Fibroblast of mammary gland (primary cell): ENCODE data around the gene SNCG.

Source experiments
- DNase-seq: peaks from one replicate; pipeline ENCODE4 v3.0.0-alpha.2; 2010; ENCODE audit warnings: low read depth
- H3K4me3 ChIP-seq: 2 replicates; pipeline ENCODE4 v1.5.1; 2011; ENCODE audit warnings: low read depth, mild to moderate bottlenecking, low read length, moderate library complexity; ENCODE audit not compliant: control insufficient read depth
- CTCF ChIP-seq: conservative IDR thresholded peaks from 2 replicates; pipeline ENCODE4 v1.5.1; 2011; ENCODE audit warnings: low read depth, low read length, inconsistent platforms; ENCODE audit not compliant: control insufficient read depth, insufficient read depth

SNCG gene

GRCh38 chr10:86965986-86966654 lies 7.7 kb downstream of the SNCG start:
- DNase-seq, result no peak
- no peak for TF ChIP-seq CTCF
- no peak overlapping the region for H3K4me3 ChIP-seq

GRCh38 chr10:86967481-86967941 lies 9.1 kb downstream of the SNCG start:
- TF ChIP-seq CTCF, result no peak
- DNase-seq, result no peak
- peak overlapping the region; percentile 66 for H3K4me3 ChIP-seq

GRCh38 chr10:86968271-86968993 lies 10.0 kb downstream of the SNCG start, which contains the start of gene ADIRF:
TSS of gene ADIRF (plus strand) at chr10:86968482. CDS start at chr10:86968545, 63 bp downstream.
- H3K4me3 ChIP-seq, result peak within 1 kb of the TSS; percentile 66
- peak; percentile 28 for DNase-seq
- TF ChIP-seq CTCF, result no peak

GRCh38 chr10:86968994-86969355 lies 10.6 kb downstream of the SNCG start:
- H3K4me3 ChIP-seq, result peak overlapping the region; percentile 66
- TF ChIP-seq CTCF, result no peak

GRCh38 chr10:86969421-86970041 lies 11.1 kb downstream of the SNCG start:
- no peak for TF ChIP-seq CTCF
- peak; percentile 81 for DNase-seq
- H3K4me3 ChIP-seq, result peak overlapping the region; percentile 66

More at GRCh38 chr10:86968994-86969355, 10.6 kb downstream of the SNCG start:
- no peak for DNase-seq

GRCh38 chr10:86970162-86970981 lies 12.0 kb downstream of the SNCG start:
- peak; percentile 67 for DNase-seq
- no peak for TF ChIP-seq CTCF
- H3K4me3 ChIP-seq, result peak overlapping the region; percentile 66
